ENCODE measurements around the gene INHBB. TPM values are rescaled to one million over a fixed set of nuclear protein-coding genes. Genes with fewer than 3 reads are reported as not detected.

Gene INHBB
- total RNA-seq, 4 donors from 2014 or later, result 0.15 to 2.5 (median 0.93) TPM

- Histone ChIP-seq H3K9me3 (no peaks in the 10 kb centered on the region), H3K27me3 (peaks cover 0 to 85% (median 10%) of the 10 kb centered on the region in 4 donors), H3K4me3 (no peak overlapping the region), H3K4me1 (no peaks in the 10 kb centered on the region), H3K36me3 (no peaks in the 10 kb centered on the region), H3K27ac (no peak overlapping the region)
- 72 to 80% methylated on average over 8 of the region's 8 CpGs for WGBS, 2 donors
- intact Hi-C loops (cut with DNase I), result no loop called here
- TF ChIP-seq POLR2A (IDR thresholded peaks at IDR 0.05), result no peak
- TF ChIP-seq CTCF (IDR thresholded peaks at IDR 0.05), result no peak
- no peak for DNase-seq
These were observed 9.2 kb upstream of the INHBB start for GRCh38 chr2:120336749-120337148.

GRCh38 chr2:120338015-120338414, 7.9 kb upstream of the INHBB start:
- no peak for TF ChIP-seq POLR2A (IDR thresholded peaks at IDR 0.05)
- TF ChIP-seq CTCF (IDR thresholded peaks at IDR 0.05), result no peak
- no peak for DNase-seq
- Histone ChIP-seq H3K4me3 (no peak overlapping the region), H3K27me3 (peaks cover 5 to 85% (median 14%) of the 10 kb centered on the region in 4 donors), H3K27ac (no peak overlapping the region), H3K4me1 (peaks cover under 1 to 2% (median under 1%) of the 10 kb centered on the region in 3 donors), H3K36me3 (no peaks in the 10 kb centered on the region), H3K9me3 (no peaks in the 10 kb centered on the region)
- intact Hi-C loops (cut with DNase I), result no loop called here
- WGBS, 2 donors, result 38 to 53% methylated on average over 1 of the region's 1 CpG

- TF ChIP-seq POLR2A (IDR thresholded peaks at IDR 0.05) (no peak), CTCF (IDR thresholded peaks at IDR 0.05) (no peak)
- 43 to 48% methylated on average over 7 of the region's 7 CpGs for WGBS, 2 donors
- intact Hi-C loops (cut with DNase I), result loop anchor here (10.0 kb wide), 1 partner anchor 213 kb away; no protein-coding TSS in a partner anchor
- Histone ChIP-seq H3K4me3 (no peak overlapping the region), H3K27me3 (peaks cover 7 to 97% (median 20%) of the 10 kb centered on the region in 4 donors), H3K4me1 (peaks cover 23 to 38% (median 35%) of the 10 kb centered on the region in 3 donors), H3K9me3 (no peaks in the 10 kb centered on the region), H3K27ac (no peak overlapping the region), H3K36me3 (no peaks in the 10 kb centered on the region)
- no peak for DNase-seq
These were observed 4.0 kb upstream of the INHBB start for GRCh38 chr2:120341977-120342376.

- Histone ChIP-seq H3K27me3 (peaks cover 7 to 97% (median 21%) of the 10 kb centered on the region in 4 donors), H3K9me3 (no peaks in the 10 kb centered on the region), H3K4me1 (peaks cover 25 to 43% (median 35%) of the 10 kb centered on the region in 3 donors), H3K36me3 (no peaks in the 10 kb centered on the region), H3K4me3 (no peak overlapping the region), H3K27ac (no peak overlapping the region)
- intact Hi-C loops (cut with DNase I), result loop anchor here (10.0 kb wide), 1 partner anchor 212 kb away; no protein-coding TSS in a partner anchor
- no peak for DNase-seq
- WGBS, 2 donors, result 50 to 53% methylated on average over 3 to 6 of the region's 7 CpGs
- TF ChIP-seq CTCF (IDR thresholded peaks at IDR 0.05) (no peak), POLR2A (IDR thresholded peaks at IDR 0.05) (no peak)
These were observed 3.5 kb upstream of the INHBB start for GRCh38 chr2:120342446-120342845.

GRCh38 chr2:120343100-120343432, 2.9 kb upstream of the INHBB start:
- intact Hi-C loops (cut with DNase I), result loop anchor here (10.0 kb wide), 1 partner anchor 212 kb away; no protein-coding TSS in a partner anchor
- peaks cover 7 to 99% (median 23%) of the 10 kb centered on the region in 4 donors for H3K27me3 ChIP-seq
- peak overlapping the region in 2 of 4 donors; percentile 58 to 75 for H3K4me3 ChIP-seq
- no peaks in the 10 kb centered on the region for H3K9me3 ChIP-seq
- no peaks in the 10 kb centered on the region for H3K36me3 ChIP-seq
- peaks cover 25 to 48% (median 35%) of the 10 kb centered on the region in 3 donors for H3K4me1 ChIP-seq
- H3K27ac ChIP-seq, result peak overlapping the region in 1 of 4 donors; percentile 78
- TF ChIP-seq POLR2A (IDR thresholded peaks at IDR 0.05) (no peak), CTCF (IDR thresholded peaks at IDR 0.05) (no peak)
- 0 to 22% methylated on average over 1 to 4 of the region's 5 CpGs for WGBS, 2 donors
- no peak for DNase-seq
